AG04450 (cell line): Measurements from ENCODE around the gene UGT2B15. TPM values are rescaled to one million over a fixed set of nuclear protein-coding genes. Genes with fewer than 3 reads are reported as not detected.

Source experiments
- CTCF ChIA-PET: fragments of 300-600, 350-600 bp; formaldehyde crosslinking; extraction: SDS; loops from one replicate; lab custom pipeline; 2022; ENCODE audit warnings: antibody characterized with exemption, inconsistent platforms; lab: Charles Lee
- POLR2A ChIA-PET: fragments of 350-600 bp; formaldehyde crosslinking; extraction: SDS; loops from one replicate; lab custom pipeline; 2021; ENCODE audit warnings: antibody characterized with exemption, inconsistent platforms; lab: Yijun Ruan, JAX
- DNase-seq: peaks from one replicate; pipeline ENCODE4 v3.0.0-alpha.2; 2011; ENCODE audit warnings: low read depth, low spot score
- H3K27ac ChIP-seq: one replicate; pipeline ENCODE4 v1.5.1; 2012; ENCODE audit warnings: low read depth, low read length, control low read depth
- H3K27me3 ChIP-seq: one replicate; pipeline ENCODE4 v1.6.0; 2012; ENCODE audit warnings: low read length; ENCODE audit not compliant: control insufficient read depth, insufficient read depth
- H3K4me3 ChIP-seq: 2 replicates; pipeline ENCODE4 v1.5.1; 2011; ENCODE audit warnings: mild to moderate bottlenecking, low read depth, low read length, control low read depth
- H3K9me3 ChIP-seq: 2 replicates; pipeline ENCODE4 v1.5.1; 2012; ENCODE audit warnings: low read length; ENCODE audit not compliant: control insufficient read depth, insufficient read depth
- CTCF ChIP-seq: IDR thresholded peaks from 2 replicates; pipeline ENCODE4 v1.5.1; 2011; ENCODE audit warnings: low read depth, low read length, control low read depth, inconsistent platforms
- polyA plus RNA-seq: library from polyadenylated mRNA; depleted of rRNA; stranded (reverse); fragments of >200 nt; gene quantifications from 2 replicates; pipeline ENCODE4 v1.2.3, GENCODE V29; 2011; rRNA removed

UGT2B15 gene
- polyA plus RNA-seq, 1 experiment = not detected

GRCh38 chr4:68613752-68614151 is 56.7 kb downstream of the UGT2B15 start:
- no peak overlapping the region for H3K27ac ChIP-seq
- no peak overlapping the region for H3K4me3 ChIP-seq
- CTCF ChIA-PET = no interaction called here
- POLR2A ChIA-PET = no interaction called here
- DNase-seq = no peak
- H3K27me3 ChIP-seq = no peaks in the 10 kb centered on the region
- TF ChIP-seq CTCF = no peak
- H3K9me3 ChIP-seq = peaks cover 5% of the 10 kb centered on the region

GRCh38 chr4:68606240-68606639 is 64.2 kb downstream of the UGT2B15 start:
- DNase-seq = no peak
- POLR2A ChIA-PET = no interaction called here
- CTCF ChIA-PET = no interaction called here
- Histone ChIP-seq H3K9me3 (0 out of 2 replicates have a peak, but pooled peaks cover 6% of the 10 kb centered on the region), H3K27ac (no peak overlapping the region), H3K27me3 (no peaks in the 10 kb centered on the region), H3K4me3 (no peak overlapping the region)
- TF ChIP-seq CTCF = no peak

GRCh38 chr4:68599150-68599549 is 71.3 kb downstream of the UGT2B15 start:
- Histone ChIP-seq H3K27me3 (no peaks in the 10 kb centered on the region), H3K4me3 (no peak overlapping the region), H3K27ac (no peak overlapping the region), H3K9me3 (0 out of 2 replicates have a peak, but pooled peaks cover 6% of the 10 kb centered on the region)
- POLR2A ChIA-PET = no interaction called here
- TF ChIP-seq CTCF = no peak
- DNase-seq = no peak
- CTCF ChIA-PET = no interaction called here

GRCh38 chr4:68597482-68597881 is 73.0 kb downstream of the UGT2B15 start:
- Histone ChIP-seq H3K9me3 (no peaks in the 10 kb centered on the region), H3K27ac (no peak overlapping the region), H3K27me3 (no peaks in the 10 kb centered on the region), H3K4me3 (no peak overlapping the region)
- TF ChIP-seq CTCF = no peak
- ChIA-PET POLR2A (no interaction called here), CTCF (no interaction called here)
- DNase-seq = no peak

Other genes starting within 250 kb of the UGT2B15 start
- gene TMPRSS11E, start 223.2 kb downstream of the UGT2B15 start, polyA plus RNA-seq = not detected in 2 replicates
- gene UGT2B17, start 94.3 kb downstream of the UGT2B15 start, polyA plus RNA-seq = not detected in 2 replicates
- not detected in 2 replicates for gene UGT2B10, start 145.3 kb upstream of the UGT2B15 start, polyA plus RNA-seq